Measurements from ENCODE around the gene LRP1.

The LRP1 gene

DNA sequence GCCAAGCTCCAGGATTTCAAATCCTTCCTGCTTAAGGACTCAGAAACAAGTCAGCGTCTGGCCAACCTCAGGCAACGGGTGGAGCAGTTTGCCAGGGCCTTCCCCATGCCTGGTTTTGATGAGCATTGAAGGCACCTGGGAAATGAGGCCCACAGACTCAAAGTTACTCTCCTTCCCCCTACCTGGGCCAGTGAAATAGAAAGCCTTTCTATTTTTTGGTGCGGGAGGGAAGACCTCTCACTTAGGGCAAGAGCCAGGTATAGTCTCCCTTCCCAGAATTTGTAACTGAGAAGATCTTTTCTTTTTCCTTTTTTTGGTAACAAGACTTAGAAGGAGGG is 105.9 kb downstream of the LRP1 start:
- H3K4me3 ChIP-seq (ENCODE audit: control insufficient read depth in 1 of 7, extremely low read depth in 1 of 7, insufficient read depth in 4 of 7, low read depth in 2 of 7, low read length in 6 of 7), result no peak overlapping the region
- no peak overlapping the region for H3K27ac ChIP-seq (ENCODE audit: insufficient read depth in 1 of 2, low read depth in 1 of 2, low read length in 2 of 2, poor library complexity in 1 of 2, severe bottlenecking in 2 of 2)
- H3K4me1 ChIP-seq (ENCODE audit: control extremely low read depth in 1 of 4, control insufficient read depth in 4 of 4, insufficient read depth in 4 of 4, low read length in 3 of 4), result peaks cover 3 to 36% (median 35%) of the 10 kb centered on the region in 4 experiments
- POLR2A ChIA-PET, result no interaction called here
- CTCF ChIA-PET, result interaction anchor here (1.4 to 13.6 kb wide), 3 partner anchors 9 to 20 kb away, joined by 8 to 326 read pairs (median 170); partner anchors contain the start of genes NXPH4 and STAC3
- 86% methylated on average over 3 of the region's 3 CpGs for WGBS (ENCODE audit: insufficient coverage)
- H3K36me3 ChIP-seq (ENCODE audit: control insufficient read depth in 4 of 4, insufficient read depth in 4 of 4, low read length in 3 of 4), result peaks cover 10 to 46% (median 29%) of the 10 kb centered on the region in 4 experiments
- H3K9me3 ChIP-seq (ENCODE audit: control extremely low read depth in 1 of 5, control insufficient read depth in 4 of 5, insufficient read depth in 2 of 5, low read depth in 1 of 5, low read length in 4 of 5), result no peaks in the 10 kb centered on the region
- peaks cover 0 to 47% (median 23%) of the 10 kb centered on the region in 5 experiments for H3K27me3 ChIP-seq (replicated peaks in 2 of 5; ENCODE audit: control insufficient read depth in 4 of 5, insufficient read depth in 5 of 5, low read length in 4 of 5)
- no peak for DNase-seq

GRCh38 chr12:57234571-57235016 is 106.3 kb downstream of the LRP1 start:
- Histone ChIP-seq H3K27ac (ENCODE audit: insufficient read depth in 1 of 2, low read depth in 1 of 2, low read length in 2 of 2, poor library complexity in 1 of 2, severe bottlenecking in 2 of 2) (no peak overlapping the region), H3K9me3 (ENCODE audit: control extremely low read depth in 1 of 5, control insufficient read depth in 4 of 5, insufficient read depth in 2 of 5, low read depth in 1 of 5, low read length in 4 of 5) (no peaks in the 10 kb centered on the region), H3K27me3 (replicated peaks in 2 of 5; ENCODE audit: control insufficient read depth in 4 of 5, insufficient read depth in 5 of 5, low read length in 4 of 5) (peaks cover 0 to 51% (median 27%) of the 10 kb centered on the region in 5 experiments), H3K4me3 (ENCODE audit: control insufficient read depth in 1 of 7, extremely low read depth in 1 of 7, insufficient read depth in 4 of 7, low read depth in 2 of 7, low read length in 6 of 7) (no peak overlapping the region), H3K36me3 (ENCODE audit: control insufficient read depth in 4 of 4, insufficient read depth in 4 of 4, low read length in 3 of 4) (peaks cover 10 to 46% (median 29%) of the 10 kb centered on the region in 4 experiments), H3K4me1 (ENCODE audit: control extremely low read depth in 1 of 4, control insufficient read depth in 4 of 4, insufficient read depth in 4 of 4, low read length in 3 of 4) (peaks cover 0 to 36% (median 35%) of the 10 kb centered on the region in 4 experiments)
- POLR2A ChIA-PET, result no interaction called here
- WGBS (ENCODE audit: insufficient coverage), result 89% methylated on average over 6 of the region's 10 CpGs
- CTCF ChIA-PET, result interaction anchor here (1.4 to 13.6 kb wide), 3 partner anchors 9 to 20 kb away, joined by 8 to 326 read pairs (median 170); partner anchors contain the start of genes NXPH4 and STAC3
- no peak for DNase-seq

DNA sequence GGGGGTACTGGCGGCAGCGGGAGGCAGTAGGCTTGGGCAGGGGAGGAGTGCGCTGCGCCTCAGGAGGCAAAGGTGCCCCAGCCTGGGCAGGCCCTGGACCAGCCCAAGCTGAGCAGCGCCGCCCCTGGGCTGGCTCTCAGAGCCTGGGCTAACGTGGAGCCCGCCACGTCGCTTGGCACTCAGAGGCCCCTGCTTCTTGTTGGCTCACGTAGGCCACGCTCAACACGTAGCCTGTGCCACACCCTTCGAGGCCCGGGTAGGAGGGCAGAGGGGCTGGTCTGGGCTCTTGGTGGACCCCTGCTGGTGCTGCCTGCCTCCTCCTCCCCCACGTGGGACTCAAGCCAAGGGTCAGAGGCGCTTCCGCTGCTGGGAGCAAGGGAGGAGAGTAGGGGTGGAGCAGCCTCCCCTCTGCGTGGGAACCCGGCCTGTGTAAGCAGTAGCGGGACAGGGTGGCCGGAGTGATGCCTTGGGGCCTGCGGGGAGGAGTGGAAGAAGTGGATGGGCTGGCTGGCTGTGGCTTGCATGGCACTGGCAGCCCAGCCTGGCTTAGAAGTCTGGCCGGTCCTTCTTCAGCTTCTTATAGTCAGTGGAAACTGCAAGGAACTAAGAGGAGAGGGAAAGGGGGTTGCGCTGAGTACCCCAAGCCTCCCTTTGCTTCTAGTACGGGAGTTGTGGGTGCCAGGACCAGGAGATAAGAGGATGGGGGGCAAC is 106.9 kb downstream of the LRP1 start:
- H3K27ac ChIP-seq (ENCODE audit: insufficient read depth in 1 of 2, low read depth in 1 of 2, low read length in 2 of 2, poor library complexity in 1 of 2, severe bottlenecking in 2 of 2), result no peak overlapping the region
- CTCF ChIA-PET, result interaction anchor here (16.6 to 18.5 kb wide), 2 partner anchors 7 to 22 kb away, joined by 236 to 326 read pairs; partner anchors contain the start of gene SHMT2
- H3K9me3 ChIP-seq (ENCODE audit: control extremely low read depth in 1 of 5, control insufficient read depth in 4 of 5, insufficient read depth in 2 of 5, low read depth in 1 of 5, low read length in 4 of 5), result no peaks in the 10 kb centered on the region
- WGBS (ENCODE audit: insufficient coverage), result 96% methylated on average over 21 of the region's 26 CpGs
- H3K36me3 ChIP-seq (ENCODE audit: control insufficient read depth in 4 of 4, insufficient read depth in 4 of 4, low read length in 3 of 4), result peaks cover 10 to 46% (median 29%) of the 10 kb centered on the region in 4 experiments
- H3K4me1 ChIP-seq (ENCODE audit: control extremely low read depth in 1 of 4, control insufficient read depth in 4 of 4, insufficient read depth in 4 of 4, low read length in 3 of 4), result peaks cover 0 to 36% (median 35%) of the 10 kb centered on the region in 4 experiments
- POLR2A ChIA-PET, result no interaction called here
- no peak overlapping the region for H3K4me3 ChIP-seq (ENCODE audit: control insufficient read depth in 1 of 7, extremely low read depth in 1 of 7, insufficient read depth in 4 of 7, low read depth in 2 of 7, low read length in 6 of 7)
- DNase-seq, result no peak
- peaks cover 0 to 57% (median 32%) of the 10 kb centered on the region in 5 experiments for H3K27me3 ChIP-seq (replicated peaks in 2 of 5; ENCODE audit: control insufficient read depth in 4 of 5, insufficient read depth in 5 of 5, low read length in 4 of 5)

GRCh38 chr12:57235728-57236131 is 107.4 kb downstream of the LRP1 start:
- peaks cover 0 to 36% (median 35%) of the 10 kb centered on the region in 4 experiments for H3K4me1 ChIP-seq (ENCODE audit: control extremely low read depth in 1 of 4, control insufficient read depth in 4 of 4, insufficient read depth in 4 of 4, low read length in 3 of 4)
- ChIA-PET CTCF (interaction anchor here (16.6 to 18.5 kb wide), 2 partner anchors 8 to 23 kb away, joined by 236 to 326 read pairs; partner anchors contain the start of gene SHMT2), POLR2A (no interaction called here)
- H3K27me3 ChIP-seq (replicated peaks in 2 of 5; ENCODE audit: control insufficient read depth in 4 of 5, insufficient read depth in 5 of 5, low read length in 4 of 5), result peaks cover 0 to 62% (median 38%) of the 10 kb centered on the region in 5 experiments
- WGBS (ENCODE audit: insufficient coverage), result 55% methylated on average over 7 of the region's 8 CpGs
- H3K4me3 ChIP-seq (ENCODE audit: control insufficient read depth in 1 of 7, extremely low read depth in 1 of 7, insufficient read depth in 4 of 7, low read depth in 2 of 7, low read length in 6 of 7), result no peak overlapping the region
- H3K9me3 ChIP-seq (ENCODE audit: control extremely low read depth in 1 of 5, control insufficient read depth in 4 of 5, insufficient read depth in 2 of 5, low read depth in 1 of 5, low read length in 4 of 5), result no peaks in the 10 kb centered on the region
- DNase-seq, result no peak
- H3K36me3 ChIP-seq (ENCODE audit: control insufficient read depth in 4 of 4, insufficient read depth in 4 of 4, low read length in 3 of 4), result peaks cover 10 to 45% (median 29%) of the 10 kb centered on the region in 4 experiments
- no peak overlapping the region for H3K27ac ChIP-seq (ENCODE audit: insufficient read depth in 1 of 2, low read depth in 1 of 2, low read length in 2 of 2, poor library complexity in 1 of 2, severe bottlenecking in 2 of 2)

DNA sequence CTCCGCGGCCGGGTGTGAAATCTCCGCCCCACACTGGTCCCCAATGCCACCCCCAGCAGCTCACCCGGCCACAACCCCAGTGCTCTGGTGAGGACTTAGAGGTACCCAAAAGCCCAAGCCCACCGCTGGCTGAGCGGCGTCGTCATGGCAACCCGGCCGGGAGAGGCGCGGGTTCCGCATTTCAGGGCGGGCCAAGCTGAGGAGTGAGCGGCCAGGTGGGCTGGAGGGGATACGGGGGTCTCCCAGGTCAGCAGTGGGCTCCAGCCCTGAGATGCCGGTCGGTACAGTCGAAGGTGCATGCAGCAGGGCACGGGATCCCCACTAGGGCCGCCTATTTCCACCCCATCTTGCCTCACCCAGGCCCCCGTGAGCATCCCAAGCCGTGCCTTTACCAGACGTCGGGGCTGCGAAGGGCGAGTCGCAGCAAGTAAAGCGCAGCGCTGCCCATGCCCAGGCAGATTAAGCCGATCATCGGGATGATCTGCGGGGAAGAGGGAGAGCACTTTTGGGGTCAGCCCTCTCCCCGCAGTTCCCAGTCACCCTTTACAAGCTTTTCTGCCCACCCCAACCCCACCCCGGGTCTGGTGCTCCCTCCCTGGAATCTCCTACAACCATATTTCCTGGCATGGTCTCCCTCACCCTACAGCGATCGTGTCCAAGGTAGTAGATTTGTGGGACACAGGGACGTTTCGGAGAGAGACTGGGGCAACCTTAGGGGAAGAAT is 108.1 kb downstream of the LRP1 start:
- ChIA-PET CTCF (interaction anchor here (1.2 to 18.5 kb wide), 5 partner anchors 9 to 64 kb away, joined by 3 to 326 read pairs (median 5); partner anchors contain the start of genes SHMT2 and STAC3), POLR2A (no interaction called here)
- Histone ChIP-seq H3K9me3 (ENCODE audit: control extremely low read depth in 1 of 5, control insufficient read depth in 4 of 5, insufficient read depth in 2 of 5, low read depth in 1 of 5, low read length in 4 of 5) (no peaks in the 10 kb centered on the region), H3K27me3 (replicated peaks in 2 of 5; ENCODE audit: control insufficient read depth in 4 of 5, insufficient read depth in 5 of 5, low read length in 4 of 5) (peaks cover 0 to 68% (median 44%) of the 10 kb centered on the region in 5 experiments), H3K27ac (ENCODE audit: insufficient read depth in 1 of 2, low read depth in 1 of 2, low read length in 2 of 2, poor library complexity in 1 of 2, severe bottlenecking in 2 of 2) (no peak overlapping the region), H3K4me1 (ENCODE audit: control extremely low read depth in 1 of 4, control insufficient read depth in 4 of 4, insufficient read depth in 4 of 4, low read length in 3 of 4) (peaks cover 0 to 40% (median 37%) of the 10 kb centered on the region in 4 experiments), H3K36me3 (ENCODE audit: control insufficient read depth in 4 of 4, insufficient read depth in 4 of 4, low read length in 3 of 4) (peaks cover 7 to 39% (median 27%) of the 10 kb centered on the region in 4 experiments), H3K4me3 (ENCODE audit: control insufficient read depth in 1 of 7, extremely low read depth in 1 of 7, insufficient read depth in 4 of 7, low read depth in 2 of 7, low read length in 6 of 7) (no peak overlapping the region)
- 14% methylated on average over 19 of the region's 40 CpGs for WGBS (ENCODE audit: insufficient coverage)
- DNase-seq, result peak in 2 of 3 donors; percentile 54

DNA sequence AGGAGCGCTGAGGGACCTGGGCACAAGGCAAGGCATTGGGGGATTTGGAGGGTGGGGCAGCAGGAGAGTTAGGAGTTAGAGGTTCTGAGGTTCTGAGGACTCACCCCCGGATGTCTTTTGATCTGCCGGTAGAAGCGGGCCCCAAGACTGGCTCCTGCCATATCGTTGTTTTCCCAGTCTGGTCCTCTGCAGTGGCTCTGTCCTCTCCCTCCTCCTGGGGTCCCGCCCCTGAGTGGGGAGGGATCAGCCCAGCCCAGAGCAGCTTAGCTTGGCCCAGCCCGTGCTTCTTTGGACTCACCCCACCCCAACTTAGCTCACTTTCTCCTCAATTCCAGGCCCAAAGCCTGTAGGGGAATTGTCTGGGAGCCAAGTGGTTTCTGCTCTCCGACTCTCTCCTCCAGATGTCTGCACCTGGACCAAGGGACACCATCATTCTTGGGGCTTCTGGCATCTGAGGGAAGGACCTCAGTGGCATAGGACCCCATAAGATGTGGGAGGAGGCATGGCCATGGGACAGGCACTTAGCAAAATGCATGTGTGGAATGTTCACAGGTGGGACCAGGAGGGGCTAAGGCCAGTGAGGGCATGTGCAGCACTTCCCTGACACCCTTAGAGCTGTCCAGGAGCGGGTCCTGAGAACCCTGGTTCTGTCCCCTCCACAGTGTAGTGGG is 108.8 kb downstream of the LRP1 start:
- peaks cover 0 to 47% (median 40%) of the 10 kb centered on the region in 4 experiments for H3K4me1 ChIP-seq (ENCODE audit: control extremely low read depth in 1 of 4, control insufficient read depth in 4 of 4, insufficient read depth in 4 of 4, low read length in 3 of 4)
- H3K4me3 ChIP-seq (ENCODE audit: control insufficient read depth in 1 of 7, extremely low read depth in 1 of 7, insufficient read depth in 4 of 7, low read depth in 2 of 7, low read length in 6 of 7), result no peak overlapping the region
- DNase-seq, result no peak
- 18% methylated on average over 4 of the region's 9 CpGs for WGBS (ENCODE audit: insufficient coverage)
- CTCF ChIA-PET, result interaction anchor here (1.2 to 18.5 kb wide), 5 partner anchors 9 to 63 kb away, joined by 3 to 326 read pairs (median 5); partner anchors contain the start of genes SHMT2 and STAC3
- peaks cover 6 to 32% (median 21%) of the 10 kb centered on the region in 4 experiments for H3K36me3 ChIP-seq (ENCODE audit: control insufficient read depth in 4 of 4, insufficient read depth in 4 of 4, low read length in 3 of 4)
- no peak overlapping the region for H3K27ac ChIP-seq (ENCODE audit: insufficient read depth in 1 of 2, low read depth in 1 of 2, low read length in 2 of 2, poor library complexity in 1 of 2, severe bottlenecking in 2 of 2)
- POLR2A ChIA-PET, result no interaction called here
- no peaks in the 10 kb centered on the region for H3K9me3 ChIP-seq (ENCODE audit: control extremely low read depth in 1 of 5, control insufficient read depth in 4 of 5, insufficient read depth in 2 of 5, low read depth in 1 of 5, low read length in 4 of 5)
- peaks cover 0 to 75% (median 51%) of the 10 kb centered on the region in 5 experiments for H3K27me3 ChIP-seq (replicated peaks in 2 of 5; ENCODE audit: control insufficient read depth in 4 of 5, insufficient read depth in 5 of 5, low read length in 4 of 5)
